Panc1 (cell line): ENCODE measurements around the gene ATP6V1F. TPM values are rescaled to one million over a fixed set of nuclear protein-coding genes. Genes with fewer than 3 reads are reported as not detected.

Experiments used
- ATAC-seq: fragments of 200-7000 bp; cut with Tn5 transposase; 2 replicates; pipeline ENCODE4 v1.9.1; 2020; ENCODE audit warnings: mild to moderate bottlenecking, moderate library complexity
- BruUV-seq: library from RNA; stranded (reverse); fragments of 400-500 nt; replicated peaks from 2 replicates; lab custom pipeline; 2021; lab: Mats Ljungman, UMichigan
- CTCF ChIA-PET: fragments of 300-600 bp; sonication (Branson Sonifier 250); formaldehyde crosslinking; loops from one replicate; lab custom pipeline; 2022; ENCODE audit warnings: antibody characterized with exemption; lab: Charles Lee
- POLR2A ChIA-PET: fragments of 300-600 bp; sonication (Branson Sonifier 250); formaldehyde crosslinking; loops from one replicate; lab custom pipeline; 2022; ENCODE audit warnings: antibody characterized with exemption; lab: Charles Lee
- DNase-seq: peaks from one replicate; pipeline ENCODE4 v3.0.0-alpha.2; 2010; ENCODE audit warnings: low read depth, low spot score
- H3K27ac ChIP-seq: 2 replicates; pipeline ENCODE4 v1.5.1; 2011; ENCODE audit warnings: mild to moderate bottlenecking, low read length, inconsistent platforms
- H3K27me3 ChIP-seq: fragments of 200-500 bp; sonication (Bioruptor generic); 2 replicates; pipeline ENCODE4 v1.6.0; 2014; ENCODE audit warnings: low read length, inconsistent platforms; ENCODE audit not compliant: control insufficient read depth, insufficient read depth
- H3K36me3 ChIP-seq: fragments of 200-500 bp; sonication (Bioruptor generic); 2 replicates; pipeline ENCODE4 v1.5.1; 2014; ENCODE audit warnings: inconsistent platforms, mild to moderate bottlenecking, low read length, moderate library complexity; ENCODE audit not compliant: control insufficient read depth, insufficient read depth
- H3K4me1 ChIP-seq: 2 replicates; pipeline ENCODE4 v1.5.1; 2011; ENCODE audit warnings: inconsistent platforms, mild to moderate bottlenecking, low read length, moderate library complexity; ENCODE audit not compliant: control insufficient read depth, insufficient read depth
- H3K4me3 ChIP-seq, 2 experiments: 2 replicates each; pipeline ENCODE4 v1.5.1; 2011 to 2012; ENCODE audit warnings: low read depth in 2 of 2, low read length in 2 of 2, mild to moderate bottlenecking in 2 of 2, inconsistent platforms in 1 of 2, moderate library complexity in 1 of 2
- H3K9me3 ChIP-seq: fragments of 200-500 bp; sonication (Bioruptor generic); 2 replicates; pipeline ENCODE4 v1.5.1; 2014; ENCODE audit warnings: low read depth, mild to moderate bottlenecking, inconsistent platforms, low read length, moderate library complexity; ENCODE audit not compliant: control insufficient read depth, insufficient read depth
- CTCF ChIP-seq: fragments of 450-650 bp; IDR thresholded peaks from 2 replicates; pipeline ENCODE4 v1.5.1; 2017; ENCODE audit warnings: mild to moderate bottlenecking
- POLR2AphosphoS5 ChIP-seq: IDR thresholded peaks from 2 replicates; pipeline ENCODE4 v1.6.1; 2012; ENCODE audit warnings: mild to moderate bottlenecking, low read depth, low read length, moderate library complexity
- REST ChIP-seq, 2 experiments: IDR thresholded peaks; 2 replicates each; pipeline ENCODE4 v1.6.1; 2011 to 2012; ENCODE audit warnings: low read depth in 2 of 2, control low read depth in 1 of 2, low read length in 1 of 2, mild to moderate bottlenecking in 1 of 2, moderate library complexity in 1 of 2; ENCODE audit not compliant: insufficient read depth in 1 of 2
- SIN3A ChIP-seq: IDR thresholded peaks from 2 replicates; pipeline ENCODE4 v1.6.1; 2012; ENCODE audit warnings: low read depth, mild to moderate bottlenecking, low read length, moderate library complexity, borderline replicate concordance; ENCODE audit not compliant: insufficient read depth
- TCF7L2 ChIP-seq: IDR thresholded peaks from 2 replicates; pipeline ENCODE4 v1.6.1; 2011; ENCODE audit warnings: mild to moderate bottlenecking, low read depth, low read length, inconsistent platforms
- in situ Hi-C: cut with HindIII; loops from 2 replicates; pipeline ENCODE4 v1.10.0; 2016; ENCODE audit warnings: low sequenced_read_pairs, low pct_unique_long_range_greater_than_20kb
- intact Hi-C: fragments of 100-400 bp; cut with micrococcal nuclease; formaldehyde crosslinking; loops from one replicate; pipeline ENCODE4 v1.10.0; 2022; ENCODE audit not compliant: unreplicated experiment
- total RNA-seq: library from RNA; stranded (reverse); gene quantifications from one replicate; pipeline ENCODE4 v1.2.1, GENCODE V29; 2021; ENCODE audit not compliant: unreplicated experiment

The ATP6V1F gene
- total RNA-seq, 1 experiment from 2014 or later: 151 TPM

GRCh38 chr7:128854396-128854795, 8.3 kb upstream of the ATP6V1F start:
- Histone ChIP-seq H3K27me3 (no peaks in the 10 kb centered on the region), H3K4me1 (no peaks in the 10 kb centered on the region), H3K27ac (no peak overlapping the region), H3K9me3 (no peaks in the 10 kb centered on the region), H3K36me3 (no peaks in the 10 kb centered on the region), H3K4me3 (no peak overlapping the region)
- ChIA-PET POLR2A (no interaction called here), CTCF (no interaction called here)
- DNase-seq (no peak), ATAC-seq (no peak)
- BruUV-seq: no TSS peak
- intact Hi-C loops: no loop called here
- in situ Hi-C loops: no loop called here
- TF ChIP-seq POLR2AphosphoS5 (no peak), CTCF (no peak), REST (IDR thresholded peaks at IDR 0.05; ENCODE audit: insufficient read depth in 1 of 2, low read depth in 2 of 2, low read length in 1 of 2) (no peak), TCF7L2 (no peak), SIN3A (no peak)

DNA sequence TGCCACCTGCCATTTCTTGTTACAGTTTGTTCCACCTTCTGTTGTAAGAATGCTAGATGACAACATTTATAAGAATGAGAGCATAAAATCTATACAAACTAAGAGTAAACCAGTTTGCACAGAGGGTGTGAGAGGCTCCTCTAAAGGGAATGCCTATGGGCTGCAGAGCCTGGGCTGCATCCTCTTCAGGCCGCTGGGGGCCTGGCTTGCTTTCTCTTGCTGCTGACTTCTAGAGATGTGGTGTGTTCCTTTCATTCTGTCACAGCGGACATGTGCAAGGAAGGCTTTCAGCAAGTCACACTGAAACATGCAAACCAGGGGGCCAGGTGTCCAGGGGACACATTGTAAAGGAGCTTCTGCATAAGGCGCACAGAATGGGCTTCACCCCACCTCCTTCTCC, 7.1 kb upstream of the ATP6V1F start:
- no peak for DNase-seq
- TF ChIP-seq REST (IDR thresholded peaks at IDR 0.05; ENCODE audit: insufficient read depth in 1 of 2, low read depth in 2 of 2, low read length in 1 of 2): no peak
- no peaks in the 10 kb centered on the region for H3K4me1 ChIP-seq
- CTCF ChIA-PET: no interaction called here
- intact Hi-C loops (no loop called here), in situ Hi-C loops (no loop called here)
- no peaks in the 10 kb centered on the region for H3K36me3 ChIP-seq
- no peaks in the 10 kb centered on the region for H3K27me3 ChIP-seq
- POLR2A ChIA-PET: no interaction called here
- no peak for ATAC-seq
- H3K9me3 ChIP-seq: no peaks in the 10 kb centered on the region
- no peak overlapping the region for H3K4me3 ChIP-seq
- no TSS peak for BruUV-seq
- no peak overlapping the region for H3K27ac ChIP-seq
